HepG2 (cell line): ENCODE results near the gene ALDH3A2. TPM values are rescaled to one million over a fixed set of nuclear protein-coding genes. Genes with fewer than 3 reads are reported as not detected.
A peak's percentile ranks its signal among the peaks of the same experiment; 100 is the strongest.

Experiments used
- ATAC-seq: fragments of 200-7000 bp; cut with Tn5 transposase; 3 replicates; pipeline ENCODE4 v1.9.1; 2020; ENCODE audit warnings: mild to moderate bottlenecking, moderate library complexity
- BruUV-seq: library from RNA; stranded (reverse); fragments of 400-500 nt; replicated peaks from 2 replicates; lab custom pipeline; 2021; lab: Mats Ljungman, UMichigan
- CTCF ChIA-PET: fragments of 300-600 bp; formaldehyde crosslinking; extraction: SDS; loops from one replicate; lab custom pipeline; 2021; ENCODE audit warnings: low total read pairs, inconsistent platforms, low intra/inter-chr PET ratio; lab: Yijun Ruan, JAX
- POLR2A ChIA-PET: fragments of 350-600 bp; sonication (Branson Sonifier 250); formaldehyde crosslinking; loops from one replicate; lab custom pipeline; 2020; ENCODE audit warnings: antibody characterized with exemption, inconsistent platforms; lab: Yijun Ruan, JAX
- DNase-seq: peaks from one replicate; pipeline ENCODE4 v3.0.0-alpha.2; 2015; ENCODE audit warnings: low spot score
- FAIRE-seq: peaks from 3 replicates; lab custom pipeline; 2011; peaks lifted over from hg19 to GRCh38; lab: Jason Lieb, UNC
- H2AFZ ChIP-seq: one replicate; pipeline ENCODE4 v1.6.1; 2011; ENCODE audit warnings: low read length, inconsistent platforms
- H3K27ac ChIP-seq: fragments of 300-600 bp; 3 replicates; pipeline ENCODE4 v1.8.0; 2011; ENCODE audit warnings: mixed run types, mild to moderate bottlenecking, mixed read lengths, low read length, inconsistent platforms; ENCODE audit not compliant: insufficient read depth; ENCODE audit errors: extremely low read length
- H3K27me3 ChIP-seq, 2 experiments: fragments of 200-600 bp in 1 of 2; 2 replicates in 1 of 2; 3 replicates in 1 of 2; pipeline versions ENCODE4 v1.6.0 to v1.8.0; 2011; ENCODE audit warnings: low read length in 2 of 2, mild to moderate bottlenecking in 2 of 2, moderate library complexity in 2 of 2, inconsistent platforms in 1 of 2; ENCODE audit not compliant: insufficient read depth in 2 of 2, control insufficient read depth in 1 of 2
- H3K36me3 ChIP-seq, 2 experiments: fragments of 200-600 bp in 1 of 2; replicated peaks in 1 of 2; 2 replicates in 1 of 2; 3 replicates in 1 of 2; pipeline versions ENCODE4 v1.5.1 to v1.8.0; 2011; ENCODE audit warnings: low read length in 2 of 2, inconsistent platforms in 1 of 2; ENCODE audit not compliant: insufficient read depth in 2 of 2, control insufficient read depth in 1 of 2
- H3K4me1 ChIP-seq: 2 replicates; pipeline ENCODE4 v1.5.1; 2012; ENCODE audit warnings: low read length, inconsistent platforms; ENCODE audit not compliant: insufficient read depth
- H3K4me2 ChIP-seq: 2 replicates; pipeline ENCODE4 v1.6.0; 2011; ENCODE audit warnings: low read depth, low read length, inconsistent platforms
- H3K4me3 ChIP-seq, 3 experiments: fragments of 200-600 bp in 1 of 3; sonication (generic), shearing (Covaris generic) in 1 of 3; replicated peaks in 1 of 3; 2 replicates each; pipeline ENCODE4 v1.5.1; 2011 to 2016; ENCODE audit warnings: low read length in 3 of 3, inconsistent platforms in 2 of 3, low read depth in 2 of 3, mild to moderate bottlenecking in 2 of 3, control low read depth in 1 of 3, mixed read lengths in 1 of 3; ENCODE audit not compliant: insufficient read depth in 1 of 3
- H3K79me2 ChIP-seq: one replicate; pipeline ENCODE4 v1.6.1; 2011; ENCODE audit warnings: low read length, inconsistent platforms; ENCODE audit not compliant: insufficient read depth
- H3K9ac ChIP-seq: 2 replicates; pipeline ENCODE4 v1.6.0; 2011; ENCODE audit warnings: mild to moderate bottlenecking, low read depth, low read length, inconsistent platforms; ENCODE audit not compliant: insufficient read depth
- H3K9me3 ChIP-seq: 2 replicates; pipeline ENCODE4 v1.5.1; 2012; ENCODE audit warnings: mild to moderate bottlenecking, low read length
- H4K20me1 ChIP-seq: 2 replicates; pipeline ENCODE4 v1.6.0; 2011; ENCODE audit warnings: inconsistent platforms, mild to moderate bottlenecking, low read length, moderate library complexity; ENCODE audit not compliant: insufficient read depth
- ATF1 ChIP-seq: IDR thresholded peaks from 2 replicates; pipeline ENCODE4 v1.6.1; 2016; ENCODE audit warnings: mild to moderate bottlenecking, control low read depth
- CC2D1A ChIP-seq: sonication (generic); formaldehyde crosslinking; IDR thresholded peaks from 2 replicates; pipeline ENCODE4 v1.8.1; 2023; ENCODE audit warnings: mild to moderate bottlenecking, missing genetic modification reagents
- EP300 ChIP-seq, 3 experiments: sonication (generic) in 1 of 3; formaldehyde crosslinking in 1 of 3; IDR thresholded peaks; 2 replicates each; pipeline versions ENCODE4 v1.5.1 to v1.6.1; 2011 to 2020; ENCODE audit warnings: low read depth in 2 of 3, low read length in 2 of 3, borderline replicate concordance in 1 of 3, improper control_type of control experiment in 1 of 3, mild to moderate bottlenecking in 1 of 3, missing genetic modification reagents in 1 of 3, moderate library complexity in 1 of 3
- ETV5 ChIP-seq: IDR thresholded peaks from 2 replicates; pipeline ENCODE4 v1.6.1; 2018; ENCODE audit warnings: missing biosample characterization, missing genetic modification reagents, inconsistent platforms, borderline replicate concordance
- MIER2 ChIP-seq: IDR thresholded peaks from 2 replicates; pipeline ENCODE4 v1.6.1; 2016; ENCODE audit warnings: missing biosample characterization, missing genetic modification reagents
- RFX5 ChIP-seq: IDR thresholded peaks from 2 replicates; pipeline ENCODE4 v1.6.1; 2011; ENCODE audit warnings: low read depth, low read length, improper control_type of control experiment
- SMARCC2 ChIP-seq: fragments of 450-650 bp; IDR thresholded peaks from 2 replicates; pipeline ENCODE4 v1.6.1; 2017; ENCODE audit warnings: antibody characterized with exemption, mild to moderate bottlenecking
- ZNF343 ChIP-seq: sonication (generic); formaldehyde crosslinking; IDR thresholded peaks from 2 replicates; pipeline ENCODE4 v1.4.0; 2020; ENCODE audit warnings: mild to moderate bottlenecking, missing genetic modification reagents
- WGBS: methylation state at CpG from one replicate; pipeline ENCODE4 v1.1.6; 2017; ENCODE audit warnings: low lambda C conversion rate; 5-methylcytosine and 5-hydroxymethylcytosine counted together
- in situ Hi-C: cut with HindIII; loops from 2 replicates; pipeline ENCODE4 v1.10.0; 2017; ENCODE audit warnings: low pct_unique_long_range_greater_than_20kb; ENCODE audit not compliant: extremely low pct_ligation_motif_present
- intact Hi-C: fragments of 100-400 bp; cut with micrococcal nuclease; formaldehyde crosslinking; loops from one replicate; pipeline ENCODE4 v1.10.0; 2022; ENCODE audit not compliant: unreplicated experiment
- polyA plus RNA-seq, 8 experiments: library from polyadenylated mRNA; depleted of rRNA in 3 of 8; stranded (reverse) in 7 of 8; unstranded in 1 of 8; fragments of >200 nt; fragmentation: Illumina TruSeq in 4 of 8; extraction: Trizol in 4 of 8; gene quantifications; 2 replicates each; pipeline versions ENCODE4 v1.2.1 to v1.2.3, GENCODE V29; 2011 to 2016; ENCODE audit warnings: low read depth in 4 of 8, missing spikeins in 1 of 8, mixed read lengths in 1 of 8; ENCODE audit not compliant: insufficient read depth in 1 of 8
- total RNA-seq, 5 experiments: library from RNA; depleted of rRNA; stranded (reverse); fragments of >200 nt; fragmentation: Illumina TruSeq; extraction: Trizol; gene quantifications; 2 replicates each; pipeline ENCODE4 v1.2.3, GENCODE V29; 2016; ENCODE audit warnings: low read depth in 1 of 5
- TF ChIP-seq, protein P1 (sequence below): sonication (generic); formaldehyde crosslinking; IDR thresholded peaks from 2 replicates; pipeline ENCODE4 v1.5.0; 2020; ENCODE audit warnings: missing genetic modification reagents
- TF ChIP-seq, protein P2 (sequence below): sonication (generic); formaldehyde crosslinking; conservative IDR thresholded peaks from 2 replicates; pipeline ENCODE4 v1.8.0; 2022; ENCODE audit warnings: mild to moderate bottlenecking, moderate library complexity, missing genetic modification reagents
- TF ChIP-seq, protein P3 (sequence below): sonication (generic); formaldehyde crosslinking; IDR thresholded peaks from 2 replicates; pipeline ENCODE4 v1.4.0; 2020; ENCODE audit warnings: missing genetic modification reagents, borderline replicate concordance

ALDH3A2 gene
- total and polyA plus RNA-seq, 2 of the 13 experiments (the other 11 are each of a cell fraction or from before 2014, with no cell fraction given): 80.8 to 180 TPM

DNA sequence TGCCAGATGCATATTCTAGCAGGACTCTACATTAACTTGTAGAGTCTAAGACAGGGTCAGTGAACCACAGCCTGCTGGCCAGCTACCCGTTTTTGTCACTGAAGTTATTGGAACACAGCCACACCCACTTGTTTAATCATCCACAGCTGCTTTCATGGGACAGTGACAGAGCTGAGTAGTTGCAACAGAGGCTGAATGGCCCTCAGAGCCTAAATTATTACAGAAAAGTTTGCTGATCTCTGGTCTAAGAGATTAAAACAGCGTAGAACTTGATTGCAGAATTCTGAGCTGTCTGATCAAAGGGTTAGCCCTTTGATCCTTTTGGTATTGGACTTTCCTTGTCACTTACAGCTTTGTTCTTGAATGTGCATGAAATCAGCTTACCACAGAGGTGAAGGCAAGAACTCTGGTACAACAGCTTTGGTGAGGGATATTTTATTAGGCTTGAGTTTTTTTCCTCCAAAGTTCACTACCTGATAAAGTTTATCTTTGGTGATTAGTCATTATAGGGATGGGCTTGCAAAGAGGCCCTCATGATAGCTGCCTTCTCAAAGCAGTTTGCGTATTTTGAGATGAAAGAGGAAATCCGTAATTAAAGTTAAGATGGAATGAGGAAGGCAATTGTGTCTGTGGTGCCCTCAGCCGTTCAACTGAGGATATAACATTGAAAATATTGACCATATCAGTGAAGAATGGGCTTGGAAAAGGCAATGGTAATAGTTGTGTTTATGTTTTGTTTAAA lies 23.6 kb downstream of the ALDH3A2 start (continued):
- TF ChIP-seq, protein P1, sequence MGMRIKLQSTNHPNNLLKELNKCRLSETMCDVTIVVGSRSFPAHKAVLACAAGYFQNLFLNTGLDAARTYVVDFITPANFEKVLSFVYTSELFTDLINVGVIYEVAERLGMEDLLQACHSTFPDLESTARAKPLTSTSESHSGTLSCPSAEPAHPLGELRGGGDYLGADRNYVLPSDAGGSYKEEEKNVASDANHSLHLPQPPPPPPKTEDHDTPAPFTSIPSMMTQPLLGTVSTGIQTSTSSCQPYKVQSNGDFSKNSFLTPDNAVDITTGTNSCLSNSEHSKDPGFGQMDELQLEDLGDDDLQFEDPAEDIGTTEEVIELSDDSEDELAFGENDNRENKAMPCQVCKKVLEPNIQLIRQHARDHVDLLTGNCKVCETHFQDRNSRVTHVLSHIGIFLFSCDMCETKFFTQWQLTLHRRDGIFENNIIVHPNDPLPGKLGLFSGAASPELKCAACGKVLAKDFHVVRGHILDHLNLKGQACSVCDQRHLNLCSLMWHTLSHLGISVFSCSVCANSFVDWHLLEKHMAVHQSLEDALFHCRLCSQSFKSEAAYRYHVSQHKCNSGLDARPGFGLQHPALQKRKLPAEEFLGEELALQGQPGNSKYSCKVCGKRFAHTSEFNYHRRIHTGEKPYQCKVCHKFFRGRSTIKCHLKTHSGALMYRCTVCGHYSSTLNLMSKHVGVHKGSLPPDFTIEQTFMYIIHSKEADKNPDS (CRISPR knock-in tag): no peak
- TF ChIP-seq CC2D1A: no peak
- no peak for TF ChIP-seq SMARCC2
- peak; percentile 8; the same call in 1 of the 2 replicates for TF ChIP-seq ETV5

DNA sequence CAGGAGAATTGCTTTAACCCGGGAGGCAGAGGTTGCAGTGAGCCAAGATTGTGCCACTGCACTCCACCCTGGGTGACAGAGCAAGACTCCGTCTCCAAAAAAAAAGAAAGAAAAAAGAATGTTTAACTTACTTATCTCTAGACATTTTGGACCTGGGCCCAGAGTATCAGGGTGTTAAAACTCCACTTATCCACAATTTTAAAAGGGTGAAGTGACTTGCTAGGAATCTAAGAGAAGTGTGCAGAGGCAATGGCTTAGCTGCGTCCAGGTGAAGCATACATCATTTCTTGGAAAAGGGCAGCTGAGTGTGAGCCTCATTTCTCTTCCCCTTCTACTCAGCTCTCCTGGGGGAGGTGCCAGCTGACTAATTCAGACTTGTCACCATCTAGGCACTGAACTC lies 25.1 kb downstream of the ALDH3A2 start:
- no peak for ATAC-seq
- Histone ChIP-seq H2AFZ (no peak overlapping the region), H3K27ac (no peak overlapping the region), H3K36me3 (peaks cover 10 to 34% of the 10 kb centered on the region in 2 experiments), H3K79me2 (no peaks in the 10 kb centered on the region), H3K4me1 (peaks cover 54% of the 10 kb centered on the region), H3K27me3 (no peaks in the 10 kb centered on the region), H3K9me3 (no peaks in the 10 kb centered on the region), H4K20me1 (no peaks in the 10 kb centered on the region), H3K9ac (no peak overlapping the region), H3K4me2 (no peak overlapping the region), H3K4me3 (no peak overlapping the region)
- ChIA-PET POLR2A (interaction anchor here (9.4 kb wide), 1 partner anchor 25 kb away, joined by 133 read pairs; the partner anchor contains the start of gene ALDH3A2), CTCF (no interaction called here)
- no TSS peak for BruUV-seq
- WGBS: 96% methylated on average over 3 of the region's 3 CpGs
- no peak for FAIRE-seq
- in situ Hi-C loops (no loop called here), intact Hi-C loops (loop anchor here (5.0 kb wide), 1 partner anchor 44 kb away; the partner anchor contains the start of gene SLC47A2)
- TF ChIP-seq EP300 (IDR thresholded peaks at IDR 0.05; ENCODE audit: low read depth in 2 of 2, low read length in 2 of 2): no peak
- TF ChIP-seq EP300 (CRISPR knock-in tag; IDR thresholded peaks at IDR 0.05; ENCODE audit: borderline replicate concordance): no peak
- no peak for TF ChIP-seq MIER2 (CRISPR knock-in tag)
- no peak for TF ChIP-seq RFX5
- TF ChIP-seq, protein P2, sequence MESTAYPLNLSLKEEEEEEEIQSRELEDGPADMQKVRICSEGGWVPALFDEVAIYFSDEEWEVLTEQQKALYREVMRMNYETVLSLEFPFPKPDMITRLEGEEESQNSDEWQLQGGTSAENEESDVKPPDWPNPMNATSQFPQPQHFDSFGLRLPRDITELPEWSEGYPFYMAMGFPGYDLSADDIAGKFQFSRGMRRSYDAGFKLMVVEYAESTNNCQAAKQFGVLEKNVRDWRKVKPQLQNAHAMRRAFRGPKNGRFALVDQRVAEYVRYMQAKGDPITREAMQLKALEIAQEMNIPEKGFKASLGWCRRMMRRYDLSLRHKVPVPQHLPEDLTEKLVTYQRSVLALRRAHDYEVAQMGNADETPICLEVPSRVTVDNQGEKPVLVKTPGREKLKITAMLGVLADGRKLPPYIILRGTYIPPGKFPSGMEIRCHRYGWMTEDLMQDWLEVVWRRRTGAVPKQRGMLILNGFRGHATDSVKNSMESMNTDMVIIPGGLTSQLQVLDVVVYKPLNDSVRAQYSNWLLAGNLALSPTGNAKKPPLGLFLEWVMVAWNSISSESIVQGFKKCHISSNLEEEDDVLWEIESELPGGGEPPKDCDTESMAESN: no peak
- TF ChIP-seq, protein P3, sequence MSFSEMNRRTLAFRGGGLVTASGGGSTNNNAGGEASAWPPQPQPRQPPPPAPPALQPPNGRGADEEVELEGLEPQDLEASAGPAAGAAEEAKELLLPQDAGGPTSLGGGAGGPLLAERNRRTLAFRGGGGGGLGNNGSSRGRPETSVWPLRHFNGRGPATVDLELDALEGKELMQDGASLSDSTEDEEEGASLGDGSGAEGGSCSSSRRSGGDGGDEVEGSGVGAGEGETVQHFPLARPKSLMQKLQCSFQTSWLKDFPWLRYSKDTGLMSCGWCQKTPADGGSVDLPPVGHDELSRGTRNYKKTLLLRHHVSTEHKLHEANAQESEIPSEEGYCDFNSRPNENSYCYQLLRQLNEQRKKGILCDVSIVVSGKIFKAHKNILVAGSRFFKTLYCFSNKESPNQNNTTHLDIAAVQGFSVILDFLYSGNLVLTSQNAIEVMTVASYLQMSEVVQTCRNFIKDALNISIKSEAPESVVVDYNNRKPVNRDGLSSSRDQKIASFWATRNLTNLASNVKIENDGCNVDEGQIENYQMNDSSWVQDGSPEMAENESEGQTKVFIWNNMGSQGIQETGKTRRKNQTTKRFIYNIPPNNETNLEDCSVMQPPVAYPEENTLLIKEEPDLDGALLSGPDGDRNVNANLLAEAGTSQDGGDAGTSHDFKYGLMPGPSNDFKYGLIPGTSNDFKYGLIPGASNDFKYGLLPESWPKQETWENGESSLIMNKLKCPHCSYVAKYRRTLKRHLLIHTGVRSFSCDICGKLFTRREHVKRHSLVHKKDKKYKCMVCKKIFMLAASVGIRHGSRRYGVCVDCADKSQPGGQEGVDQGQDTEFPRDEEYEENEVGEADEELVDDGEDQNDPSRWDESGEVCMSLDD (CRISPR knock-in tag): no peak
- no peak for TF ChIP-seq ATF1 (CRISPR knock-in tag)
- no peak for TF ChIP-seq ZNF343
- DNase-seq: no peak
